Measurements from ENCODE around the gene GLT8D1. TPM values are rescaled to one million over a fixed set of nuclear protein-coding genes. Genes with fewer than 3 reads are reported as not detected.

Gene GLT8D1, protein sequence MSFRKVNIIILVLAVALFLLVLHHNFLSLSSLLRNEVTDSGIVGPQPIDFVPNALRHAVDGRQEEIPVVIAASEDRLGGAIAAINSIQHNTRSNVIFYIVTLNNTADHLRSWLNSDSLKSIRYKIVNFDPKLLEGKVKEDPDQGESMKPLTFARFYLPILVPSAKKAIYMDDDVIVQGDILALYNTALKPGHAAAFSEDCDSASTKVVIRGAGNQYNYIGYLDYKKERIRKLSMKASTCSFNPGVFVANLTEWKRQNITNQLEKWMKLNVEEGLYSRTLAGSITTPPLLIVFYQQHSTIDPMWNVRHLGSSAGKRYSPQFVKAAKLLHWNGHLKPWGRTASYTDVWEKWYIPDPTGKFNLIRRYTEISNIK
- 112 and 118 TPM in 2 replicates for total RNA-seq

DNA sequence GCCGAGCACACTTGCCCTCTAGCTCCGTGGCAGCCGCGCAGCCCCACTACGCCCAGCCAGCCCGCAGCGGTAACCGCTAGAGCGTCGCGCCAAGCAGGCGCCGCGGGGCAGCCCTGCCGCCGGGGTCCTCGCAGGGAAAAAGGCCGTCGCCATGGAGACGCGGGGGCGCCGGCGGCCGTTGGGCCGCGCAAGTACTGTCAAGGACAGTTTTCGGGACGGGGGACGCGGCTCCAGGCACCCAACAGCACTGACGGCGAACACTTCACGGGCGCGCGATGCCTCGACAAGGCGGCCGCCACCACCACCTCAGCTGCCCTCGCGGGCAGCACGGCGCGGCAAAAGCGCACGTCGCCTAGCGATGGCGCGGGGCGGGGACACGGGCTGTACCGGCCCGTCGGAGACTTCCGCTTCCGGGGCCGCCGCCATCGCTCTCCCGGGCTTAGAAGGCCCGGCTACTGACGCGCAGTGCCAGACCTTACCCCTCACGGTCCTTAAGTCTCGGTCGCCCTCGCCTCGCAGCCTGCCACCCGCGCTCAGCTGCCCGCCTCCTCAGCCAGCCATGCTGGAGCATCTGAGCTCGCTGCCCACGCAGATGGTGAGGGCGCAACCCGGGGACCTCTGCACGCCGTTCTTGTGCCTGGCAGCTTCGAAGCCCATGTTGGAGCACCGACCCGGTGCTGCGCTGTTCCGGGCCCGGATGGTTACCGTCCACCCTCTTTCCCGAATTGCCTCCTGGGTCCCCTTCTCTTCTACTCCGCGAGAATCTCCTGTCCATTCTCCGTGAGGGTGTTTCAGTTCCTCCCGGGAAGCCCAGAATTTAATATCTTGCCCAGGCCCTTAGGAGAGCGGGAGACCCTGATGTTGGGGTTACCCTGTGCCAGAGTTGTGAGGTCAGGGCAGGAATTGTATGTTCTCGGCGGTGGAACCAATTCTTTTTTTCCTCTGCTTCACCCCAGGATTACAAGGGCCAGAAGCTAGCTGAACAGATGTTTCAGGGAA lies at the start of gene GLT8D1, which contains the start of gene SPCS1:
GLT8D1 (minus strand) TSS at position 104 of the 999 bp plus-strand sequence. CDS start 5,331 bp downstream, outside the sequence.
SPCS1 (plus strand) TSS at position 419 of the 999 bp plus-strand sequence; CDS start at position 560, 141 bp downstream.

DNA sequence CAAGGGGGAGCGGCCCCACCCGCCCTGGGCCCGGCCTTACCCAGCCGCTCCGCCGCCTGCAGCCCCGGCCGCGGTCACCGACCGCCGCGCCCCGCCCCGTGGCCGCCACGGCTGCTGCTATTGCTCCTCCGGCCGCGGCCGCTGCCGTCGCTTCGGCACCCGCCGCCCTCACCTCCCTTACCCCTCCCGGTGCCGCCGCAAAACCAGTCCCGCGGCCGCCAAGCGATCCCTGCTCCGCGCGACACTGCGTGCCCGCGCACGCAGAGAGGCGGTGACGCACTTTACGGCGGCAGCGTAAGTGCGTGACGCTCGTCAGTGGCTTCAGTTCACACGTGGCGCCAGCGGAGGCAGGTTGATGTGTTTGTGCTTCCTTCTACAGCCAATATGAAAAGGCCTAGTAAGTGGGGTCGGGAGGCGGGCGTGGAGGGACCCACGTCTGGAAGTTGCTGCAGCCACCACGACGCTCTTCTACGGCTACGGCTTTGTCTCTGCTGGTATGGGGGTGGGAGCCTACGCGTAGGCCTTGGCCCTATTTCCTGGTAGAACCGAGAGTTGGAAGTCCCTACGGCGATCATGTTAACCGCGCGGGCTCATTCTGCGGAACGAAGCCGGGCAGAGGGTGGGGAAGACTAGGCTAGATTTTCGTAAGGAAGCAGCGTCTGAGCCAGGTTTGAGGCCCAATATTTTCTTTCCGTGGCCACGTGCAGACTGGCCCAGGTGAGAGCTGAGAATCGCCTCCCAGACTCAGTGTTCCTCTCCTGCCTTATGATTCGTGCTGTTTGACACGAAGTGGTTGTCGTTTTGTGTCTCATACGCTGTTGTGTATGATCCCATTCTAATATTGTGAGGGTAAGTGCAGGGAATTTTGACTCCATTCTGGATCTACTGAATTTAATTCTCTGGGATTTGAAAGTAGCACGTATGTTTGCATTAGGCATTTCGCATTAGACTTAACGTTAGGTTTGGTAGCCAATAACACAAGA lies 19.6 kb downstream of the GLT8D1 start, which contains the start of the genes GNL3 and PBRM1:
GNL3 (plus strand) TSS at position 324 of the 983 bp plus-strand sequence; CDS start at position 385, 61 bp downstream.
PBRM1 (minus strand) TSS at position 205 of the 983 bp plus-strand sequence.

Other genes starting within 250 kb of the GLT8D1 start
- gene STAB1, start 210.5 kb downstream of the GLT8D1 start, total RNA-seq: 1.1 and 2.9 TPM in 2 replicates
- gene NT5DC2, start 171.9 kb downstream of the GLT8D1 start, total RNA-seq: 25.1 and 93.9 TPM in 2 replicates
- 3.7 and 7.5 TPM in 2 replicates for gene UQCC5, start 169.2 kb downstream of the GLT8D1 start, total RNA-seq
- gene PBRM1, start 19.9 kb downstream of the GLT8D1 start, total RNA-seq: 53.8 and 64.0 TPM in 2 replicates
- gene GNL3, start 19.8 kb downstream of the GLT8D1 start, total RNA-seq: 160 and 167 TPM in 2 replicates
- gene SPCS1, start 315 bp upstream of the GLT8D1 start, total RNA-seq: 71.6 and 96.6 TPM in 2 replicates
- 17.8 and 24.7 TPM in 2 replicates for gene NEK4, start 65.1 kb upstream of the GLT8D1 start, total RNA-seq
- 0.56 TPM in 1 of 2 replicates, not detected in the other for gene ITIH1, start 71.8 kb upstream of the GLT8D1 start, total RNA-seq
- 0.19 and 0.85 TPM in 2 replicates for gene ITIH3, start 89.0 kb upstream of the GLT8D1 start, total RNA-seq
- gene ITIH4, start 124.9 kb upstream of the GLT8D1 start, total RNA-seq: 0.96 and 2.3 TPM in 2 replicates
- 0.56 TPM in 1 of 2 replicates, not detected in the other for gene MUSTN1, start 129.2 kb upstream of the GLT8D1 start, total RNA-seq
- gene STIMATE, start 191.8 kb upstream of the GLT8D1 start, total RNA-seq: 16.5 and 17.5 TPM in 2 replicates